Endodermal cell (in vitro differentiated cells): ENCODE data around the gene ZNF397. TPM values are rescaled to one million over a fixed set of nuclear protein-coding genes. Genes with fewer than 3 reads are reported as not detected.
A peak's percentile ranks its signal among the peaks of the same experiment; 100 is the strongest.

ENCODE experiments used
- DNase-seq: peaks from one replicate; pipeline ENCODE4 v3.0.0-alpha.2; 2017
- H3K27ac ChIP-seq: 2 replicates; pipeline ENCODE4 v1.5.1; 2013; ENCODE audit warnings: mild to moderate bottlenecking, low read depth, low read length, moderate library complexity
- H3K27me3 ChIP-seq: 2 replicates; pipeline ENCODE4 v1.6.1; 2013; ENCODE audit warnings: mild to moderate bottlenecking, low read length, moderate library complexity; ENCODE audit not compliant: insufficient read depth, control insufficient read depth, poor library complexity, severe bottlenecking
- H3K36me3 ChIP-seq: 2 replicates; pipeline ENCODE4 v1.7.0; 2013; ENCODE audit warnings: mild to moderate bottlenecking, low read length, moderate library complexity; ENCODE audit not compliant: control insufficient read depth, insufficient read depth
- H3K4me1 ChIP-seq: one replicate; pipeline ENCODE4 v1.7.0; 2013; ENCODE audit warnings: low read length; ENCODE audit not compliant: control insufficient read depth, insufficient read depth
- H3K4me3 ChIP-seq: 2 replicates; pipeline ENCODE4 v1.5.1; 2013; ENCODE audit warnings: mild to moderate bottlenecking, low read length, moderate library complexity
- H3K9ac ChIP-seq: 2 replicates; pipeline ENCODE4 v1.6.1; 2013; ENCODE audit warnings: mild to moderate bottlenecking, low read length, moderate library complexity; ENCODE audit not compliant: poor library complexity, severe bottlenecking; ENCODE audit errors: extremely low read depth
- H3K9me3 ChIP-seq: 2 replicates; pipeline ENCODE4 v1.6.1; 2013; ENCODE audit warnings: mild to moderate bottlenecking, low read length, moderate library complexity; ENCODE audit not compliant: control insufficient read depth
- H3K27ac Mint-ChIP-seq: 2 replicates; pipeline ENCODE4 v1.8.0; 2020; ENCODE audit warnings: mixed read lengths
- H3K27me3 Mint-ChIP-seq: 2 replicates; pipeline ENCODE4 v1.8.0; 2021; ENCODE audit warnings: mild to moderate bottlenecking, mixed read lengths; ENCODE audit not compliant: insufficient read depth
- H3K36me3 Mint-ChIP-seq: 2 replicates; pipeline ENCODE4 v1.8.0; 2020; ENCODE audit warnings: low read depth, mixed read lengths
- H3K4me1 Mint-ChIP-seq: 2 replicates; pipeline ENCODE4 v1.8.0; 2020; ENCODE audit warnings: mixed read lengths
- H3K4me3 Mint-ChIP-seq: 2 replicates; pipeline ENCODE4 v1.8.0; 2020; ENCODE audit warnings: mild to moderate bottlenecking, moderate library complexity, mixed read lengths
- H3K9me3 Mint-ChIP-seq: 2 replicates; pipeline ENCODE4 v1.8.0; 2020; ENCODE audit warnings: mild to moderate bottlenecking, mixed read lengths
- WGBS, 2 experiments: methylation state at CpG; one replicate each; pipeline versions ENCODE4 v1.1.5 to v1.1.7; 2013; ENCODE audit warnings: missing lambda C conversion rate in 2 of 2, mixed read lengths in 1 of 2; ENCODE audit not compliant: insufficient coverage in 1 of 2, insufficient read length in 1 of 2; 5-methylcytosine and 5-hydroxymethylcytosine counted together
- total RNA-seq, 2 donors: library from RNA; stranded (reverse); fragmentation: NEBNext Ultra II Directional in 1 of 2; extraction: Animal tissue kit (Norgen Biotek cat#: 25700) in 1 of 2; gene quantifications; 2 replicates in 1 of 2; 3 replicates in 1 of 2; pipeline ENCODE4 v1.2.1, GENCODE V29; 2021
- TF ChIP-seq, protein P1 (sequence below): fragments of 200-600 bp; sonication (generic); conservative IDR thresholded peaks from 2 replicates; pipeline ENCODE4 v1.5.0; 2021; ENCODE audit warnings: antibody characterized with exemption, mild to moderate bottlenecking

ZNF397 gene
- total RNA-seq, 2 donors from 2014 or later = 44.1 to 64.6 TPM

DNA sequence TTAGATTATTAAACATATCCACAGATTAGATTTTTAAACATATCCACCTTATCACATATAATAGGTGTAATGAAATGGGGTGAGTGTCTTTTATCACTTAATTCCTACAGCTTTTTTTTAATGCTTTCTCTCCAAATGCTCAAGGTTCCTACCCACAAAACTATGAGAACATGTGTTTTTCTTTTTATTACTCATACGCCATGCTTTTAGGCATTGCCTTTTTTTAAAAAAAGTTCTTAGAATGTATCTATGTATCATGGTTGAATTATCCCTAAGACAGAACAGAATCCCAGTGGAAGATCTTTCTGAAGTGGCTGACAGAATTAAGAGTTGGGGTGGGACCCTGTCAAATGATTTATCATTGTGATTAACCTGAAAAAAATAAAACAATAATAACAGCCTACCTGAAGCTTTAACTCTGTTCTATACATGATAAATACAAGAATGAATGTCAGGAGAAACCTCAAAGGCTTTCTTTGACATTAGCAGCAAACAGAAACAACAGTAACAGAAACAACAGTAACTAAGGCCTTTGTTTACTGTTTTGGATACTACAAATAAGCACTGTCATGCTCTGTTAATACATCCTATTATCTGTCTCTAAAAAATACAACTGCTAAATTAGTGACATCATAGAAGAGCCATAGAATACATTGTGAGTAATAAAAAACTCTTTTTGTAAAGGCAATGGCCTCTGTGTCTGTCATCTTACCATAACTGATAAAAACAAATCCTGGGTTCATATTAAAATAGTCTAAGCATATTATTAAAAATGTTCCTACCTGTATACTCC lies 4.1 kb upstream of the ZNF397 start:
- no peak overlapping the region for H3K27ac Mint-ChIP-seq
- H3K27me3 Mint-ChIP-seq = no peaks in the 10 kb centered on the region
- Histone ChIP-seq H3K9me3 (no peaks in the 10 kb centered on the region), H3K4me3 (no peak overlapping the region), H3K4me1 (no peaks in the 10 kb centered on the region), H3K36me3 (no peaks in the 10 kb centered on the region), H3K9ac (no peak overlapping the region), H3K27me3 (no peaks in the 10 kb centered on the region), H3K27ac (no peak overlapping the region)
- 90% methylated on average over 1 of the region's 1 CpG; no CpG with 5 or more reads in 1 of the 2 experiments for WGBS, 2 experiments
- TF ChIP-seq, protein P1, sequence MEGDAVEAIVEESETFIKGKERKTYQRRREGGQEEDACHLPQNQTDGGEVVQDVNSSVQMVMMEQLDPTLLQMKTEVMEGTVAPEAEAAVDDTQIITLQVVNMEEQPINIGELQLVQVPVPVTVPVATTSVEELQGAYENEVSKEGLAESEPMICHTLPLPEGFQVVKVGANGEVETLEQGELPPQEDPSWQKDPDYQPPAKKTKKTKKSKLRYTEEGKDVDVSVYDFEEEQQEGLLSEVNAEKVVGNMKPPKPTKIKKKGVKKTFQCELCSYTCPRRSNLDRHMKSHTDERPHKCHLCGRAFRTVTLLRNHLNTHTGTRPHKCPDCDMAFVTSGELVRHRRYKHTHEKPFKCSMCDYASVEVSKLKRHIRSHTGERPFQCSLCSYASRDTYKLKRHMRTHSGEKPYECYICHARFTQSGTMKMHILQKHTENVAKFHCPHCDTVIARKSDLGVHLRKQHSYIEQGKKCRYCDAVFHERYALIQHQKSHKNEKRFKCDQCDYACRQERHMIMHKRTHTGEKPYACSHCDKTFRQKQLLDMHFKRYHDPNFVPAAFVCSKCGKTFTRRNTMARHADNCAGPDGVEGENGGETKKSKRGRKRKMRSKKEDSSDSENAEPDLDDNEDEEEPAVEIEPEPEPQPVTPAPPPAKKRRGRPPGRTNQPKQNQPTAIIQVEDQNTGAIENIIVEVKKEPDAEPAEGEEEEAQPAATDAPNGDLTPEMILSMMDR = no peak
- no peak for DNase-seq
- H3K4me1 Mint-ChIP-seq = peaks cover 7% of the 10 kb centered on the region
- H3K36me3 Mint-ChIP-seq = peaks cover 1% of the 10 kb centered on the region
- H3K9me3 Mint-ChIP-seq = no peaks in the 10 kb centered on the region
- no peak overlapping the region for H3K4me3 Mint-ChIP-seq

DNA sequence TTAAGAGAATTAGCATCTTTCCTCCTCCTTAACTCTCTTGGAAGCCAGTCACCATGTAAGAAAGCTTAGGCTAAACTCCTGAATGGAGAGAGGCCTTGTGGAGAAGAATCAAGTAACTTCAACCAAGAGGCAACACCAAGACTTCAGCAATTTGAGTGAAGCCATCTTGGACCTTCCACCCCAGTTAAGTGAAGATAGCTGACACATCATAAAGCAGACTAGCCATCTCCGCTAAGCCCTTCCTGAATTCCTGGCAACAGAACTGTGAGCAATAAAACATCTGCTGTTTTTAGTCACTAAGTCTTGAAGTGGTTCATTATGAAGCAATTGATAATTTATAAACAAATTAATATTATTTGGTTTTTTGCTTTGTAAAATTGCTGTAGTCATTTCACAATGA lies 1.5 kb upstream of the ZNF397 start:
- H3K27me3 ChIP-seq = no peaks in the 10 kb centered on the region
- H3K9ac ChIP-seq = no peak overlapping the region
- whole genome bisulfite sequencing, 2 experiments = 95% methylated on average over 1 of the region's 1 CpG; no CpG with 5 or more reads in 1 of the 2 experiments
- TF ChIP-seq, protein P1 = no peak
- DNase-seq = no peak
- H3K36me3 Mint-ChIP-seq = peaks cover 25% of the 10 kb centered on the region
- no peak overlapping the region for H3K27ac Mint-ChIP-seq
- peaks cover 24% of the 10 kb centered on the region for H3K36me3 ChIP-seq
- no peaks in the 10 kb centered on the region for H3K27me3 Mint-ChIP-seq
- no peak overlapping the region for H3K4me3 ChIP-seq
- peaks cover 23% of the 10 kb centered on the region for H3K9me3 ChIP-seq
- H3K4me3 Mint-ChIP-seq = no peak overlapping the region
- H3K9me3 Mint-ChIP-seq = peaks cover 20% of the 10 kb centered on the region
- no peak overlapping the region for H3K27ac ChIP-seq
- peaks cover 10% of the 10 kb centered on the region for H3K4me1 Mint-ChIP-seq
- H3K4me1 ChIP-seq = no peaks in the 10 kb centered on the region

DNA sequence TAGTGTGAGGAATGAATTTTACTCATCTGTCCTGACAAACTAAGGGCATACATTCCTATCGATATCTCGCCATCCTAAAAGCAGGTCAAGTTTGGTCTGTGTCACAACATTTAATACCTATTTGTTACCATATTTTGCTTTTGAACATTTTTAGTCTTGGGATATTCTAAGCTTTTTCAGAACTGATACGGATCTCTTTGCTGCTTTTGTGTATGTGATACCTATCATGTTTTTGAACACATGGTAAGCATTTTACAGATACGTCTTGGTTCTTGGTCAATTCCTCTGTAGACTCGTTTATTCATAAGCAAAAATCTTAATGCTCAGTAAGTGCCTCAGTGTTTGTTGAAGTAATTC lies 592 bp downstream of the ZNF397 start:
- peaks cover 10% of the 10 kb centered on the region for H3K4me1 Mint-ChIP-seq
- 1% methylated on average over 5 of the region's 5 CpGs; no CpG with 5 or more reads in 1 of the 2 experiments for WGBS, 2 experiments
- H3K9me3 Mint-ChIP-seq = peaks cover 40% of the 10 kb centered on the region
- DNase-seq = no peak
- Histone ChIP-seq H3K9ac (peak overlapping the region; percentile 89), H3K27ac (peak overlapping the region; percentile 95), H3K4me3 (peak overlapping the region; percentile 92), H3K4me1 (no peaks in the 10 kb centered on the region), H3K9me3 (peaks cover 44% of the 10 kb centered on the region), H3K27me3 (no peaks in the 10 kb centered on the region), H3K36me3 (peaks cover 45% of the 10 kb centered on the region)
- TF ChIP-seq, protein P1 = no peak
- H3K4me3 Mint-ChIP-seq = peak overlapping the region; percentile 96
- peaks cover 46% of the 10 kb centered on the region for H3K36me3 Mint-ChIP-seq
- H3K27ac Mint-ChIP-seq = peak overlapping the region; percentile 100
- H3K27me3 Mint-ChIP-seq = no peaks in the 10 kb centered on the region
